Activated T-cell treated with anti-CD3 and anti-CD28 coated beads, Interleukin-2, amount 50 U/mL, for 1 hour (primary cell): ENCODE measurements around the gene TCL1A.

Experiments
- DNase-seq: peaks from one replicate; pipeline ENCODE4 v3.0.0-alpha.2; 2020

TCL1A gene

DNA sequence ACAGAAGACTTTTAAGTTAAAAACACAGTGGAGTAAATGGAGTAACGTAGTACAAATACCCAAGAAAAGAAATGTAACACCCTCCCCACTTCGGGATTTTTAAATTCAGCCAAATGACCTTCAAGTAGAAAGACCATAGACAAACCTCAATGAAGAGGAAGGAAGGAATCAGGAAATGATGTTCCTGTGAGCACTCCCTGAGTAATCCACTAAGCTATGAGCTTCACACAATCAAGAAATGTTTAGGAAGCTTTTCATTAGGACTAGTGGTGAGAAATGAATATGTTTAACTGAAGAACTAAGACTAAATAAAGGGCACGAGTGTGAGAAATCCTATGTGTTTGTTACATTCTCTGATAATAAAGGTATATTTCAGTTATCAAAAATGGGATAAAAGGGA, 10.1 kb downstream of the TCL1A start:
- no peak for DNase-seq

DNA sequence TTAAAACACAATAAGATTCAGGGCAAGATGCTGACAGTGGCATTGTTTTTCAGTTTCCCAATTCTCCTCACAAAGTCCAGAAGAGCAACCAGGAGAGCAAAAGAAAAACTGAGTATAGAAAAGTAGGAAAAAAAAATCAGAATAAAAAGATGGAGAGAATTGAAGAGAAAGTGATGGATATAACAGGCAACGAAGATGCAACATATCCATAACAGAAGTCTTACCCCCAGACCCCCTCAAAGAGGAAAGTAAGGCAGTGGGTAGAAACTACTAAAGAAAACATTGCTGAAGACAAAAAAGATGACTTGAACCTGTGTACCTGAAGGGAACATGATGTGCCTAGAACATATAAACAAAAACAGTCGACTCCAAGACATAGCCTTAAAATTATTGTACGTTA, 10.6 kb downstream of the TCL1A start:
- no peak for DNase-seq

DNA sequence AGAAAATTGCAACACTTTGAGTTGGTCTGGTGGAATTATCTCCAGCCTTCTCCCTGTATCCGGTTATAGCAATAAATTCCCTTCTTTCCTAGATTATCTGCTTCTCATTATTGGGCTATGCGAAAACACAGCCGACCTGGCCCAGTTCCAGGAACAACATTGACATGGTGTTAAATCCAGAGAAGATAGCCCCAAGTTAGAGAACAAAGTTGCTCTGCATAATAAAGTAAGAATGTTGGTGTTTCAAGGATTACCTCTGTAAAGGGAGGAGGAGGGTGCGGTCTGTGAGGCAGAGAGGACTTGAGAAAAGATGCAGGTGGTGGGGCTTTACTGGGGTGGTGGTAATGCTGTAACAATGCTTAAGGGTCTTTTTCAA, 12.1 kb downstream of the TCL1A start:
- DNase-seq: no peak

DNA sequence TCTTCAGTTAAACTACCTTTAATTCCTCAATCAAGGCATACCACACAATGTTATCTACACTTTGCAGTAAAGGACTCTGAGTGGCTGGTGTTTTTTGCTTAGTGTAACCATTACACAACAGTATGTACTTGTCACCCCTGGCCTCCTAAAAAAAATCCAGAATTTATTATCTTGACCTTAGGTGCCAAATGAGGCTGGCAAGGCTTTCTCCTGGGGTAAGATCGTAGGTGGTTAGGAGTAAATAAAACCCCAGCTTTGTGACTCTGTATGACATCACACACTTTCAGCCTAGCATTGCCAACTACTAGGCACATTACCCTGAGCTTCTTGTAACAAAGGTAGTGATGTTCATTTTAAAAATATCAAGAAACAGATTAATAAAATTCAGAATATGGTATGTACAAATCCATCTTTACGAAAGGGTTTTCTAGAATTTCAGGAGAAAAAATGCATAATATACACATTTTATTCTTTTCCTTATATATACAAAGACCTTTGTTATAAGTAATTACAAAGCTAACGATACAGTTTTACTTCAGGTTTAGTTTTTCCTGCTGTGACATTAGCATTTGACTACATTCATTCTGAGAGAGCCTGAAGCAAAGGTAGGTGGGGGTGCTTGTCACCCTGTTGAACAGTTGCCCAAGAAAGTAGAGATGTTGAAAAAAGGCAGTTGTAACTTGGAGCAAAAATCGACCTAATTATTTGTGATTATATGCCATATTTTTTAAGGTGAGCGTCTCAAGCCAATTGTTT, 13.5 kb downstream of the TCL1A start:
- DNase-seq: no peak

DNA sequence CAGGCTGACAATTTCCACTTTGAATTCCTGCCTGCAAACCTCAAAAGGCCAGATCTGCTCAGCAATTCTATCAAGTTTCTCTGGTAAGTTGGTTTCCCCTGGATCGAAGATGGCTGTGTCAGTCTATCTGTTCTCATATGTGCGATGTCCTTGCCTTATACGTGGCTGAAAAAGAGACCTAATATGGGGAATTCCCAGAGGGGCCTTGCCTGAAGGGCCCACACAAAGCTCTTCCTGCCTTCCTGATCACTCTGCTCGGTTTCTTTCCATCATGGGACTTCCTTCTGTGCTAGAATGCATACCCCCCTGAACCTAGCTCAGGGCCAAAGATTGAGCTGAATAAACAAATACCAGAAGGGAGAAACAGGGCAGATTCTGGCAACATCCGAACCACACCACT, 14.5 kb downstream of the TCL1A start:
- no peak for DNase-seq

DNA sequence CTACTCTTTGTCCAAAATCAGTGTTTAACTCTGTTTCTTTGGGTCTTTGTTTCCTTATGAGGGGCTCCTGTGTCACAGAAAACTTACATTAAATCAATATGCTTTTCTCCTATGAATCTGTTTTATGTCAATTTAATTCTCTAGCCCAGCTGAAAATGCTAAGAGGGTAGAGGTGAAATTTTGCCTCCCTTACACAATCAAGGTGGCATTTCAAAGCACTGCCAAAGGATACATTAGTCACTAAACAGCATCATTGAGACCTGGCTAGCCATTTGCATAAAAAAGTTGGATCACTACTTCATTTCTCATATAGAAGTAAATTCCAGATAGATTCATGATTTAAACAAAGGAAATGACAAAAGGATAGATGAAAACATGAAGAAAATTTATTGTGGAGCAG, 15.6 kb downstream of the TCL1A start:
- DNase-seq: no peak

DNA sequence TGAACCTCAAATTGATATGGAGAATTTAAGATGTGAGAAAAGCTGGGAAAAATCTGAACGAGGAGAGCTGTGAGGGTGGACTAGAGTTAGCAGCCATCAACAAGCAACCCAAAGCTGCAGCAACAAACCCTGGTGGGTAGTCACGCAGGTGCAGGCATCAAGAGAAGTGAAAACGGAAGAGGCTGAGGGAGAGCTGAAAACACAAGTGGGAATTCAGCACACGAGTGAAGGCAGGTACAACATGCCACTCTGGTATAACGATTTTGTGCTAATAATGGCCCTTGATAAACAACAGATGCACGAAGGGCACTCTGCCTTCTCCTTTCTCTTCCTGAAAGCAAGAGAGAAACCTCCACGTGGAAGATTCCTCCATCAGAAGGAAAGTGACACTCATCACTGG, 16.2 kb downstream of the TCL1A start:
- no peak for DNase-seq

DNA sequence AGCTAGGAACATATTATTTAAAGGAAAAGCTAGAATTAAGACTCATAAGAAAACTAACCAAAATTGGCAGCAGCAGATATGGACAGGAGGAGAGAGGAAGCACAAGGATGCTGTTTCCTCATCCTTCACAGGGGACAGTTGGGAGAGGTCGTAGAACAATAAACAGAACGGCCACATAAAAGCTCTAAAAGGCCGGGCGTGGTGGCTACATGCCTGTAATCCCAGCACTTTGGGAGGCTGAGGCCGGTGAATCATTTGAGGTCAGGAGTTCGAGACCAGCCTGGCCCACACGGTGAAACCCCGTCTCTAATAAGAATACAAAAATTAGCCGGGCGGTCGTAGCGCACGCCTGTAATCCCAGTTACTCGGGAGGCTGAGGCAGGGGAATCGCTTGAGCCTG, 17.2 kb downstream of the TCL1A start:
- no peak for DNase-seq

DNA sequence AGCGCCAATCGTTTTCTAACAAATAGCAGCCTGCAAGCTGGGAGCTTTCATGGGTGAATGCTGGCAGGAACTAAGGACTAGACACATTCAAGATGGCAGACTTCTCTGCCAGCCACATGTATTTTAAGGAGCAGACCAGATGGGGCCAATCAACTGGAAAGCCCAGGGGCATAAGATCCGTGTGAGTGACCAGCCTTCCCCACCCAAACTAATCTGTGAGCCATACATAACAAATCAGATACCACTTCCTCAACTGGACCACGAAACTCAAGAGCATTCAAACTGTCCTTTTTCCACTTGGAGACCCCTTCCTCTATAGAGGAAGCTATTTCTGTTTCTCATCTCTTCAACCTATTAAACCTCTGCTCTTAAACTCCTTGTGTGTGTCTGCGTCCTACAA, 18.0 kb downstream of the TCL1A start:
- no peak for DNase-seq

DNA sequence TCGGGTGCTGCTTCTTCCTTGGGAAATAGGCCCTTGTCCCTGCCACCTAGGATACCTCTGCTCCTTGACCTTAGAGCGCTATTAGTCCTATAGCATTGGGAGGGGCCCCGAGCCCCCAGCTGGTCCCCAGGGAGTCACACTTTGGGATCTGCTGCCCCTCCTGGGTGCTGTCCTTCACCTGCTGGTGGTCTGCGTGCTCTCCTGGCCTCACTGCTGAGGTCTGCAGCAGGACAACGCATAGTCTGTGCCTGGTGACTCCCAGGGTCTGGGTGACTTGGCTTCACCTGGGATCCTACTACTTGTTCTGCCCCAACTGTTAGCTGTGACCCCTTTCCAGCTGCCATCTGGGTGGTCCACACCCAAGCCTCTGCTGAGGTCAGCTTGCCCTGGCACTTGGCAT, 18.9 kb downstream of the TCL1A start:
- DNase-seq: no peak

DNA sequence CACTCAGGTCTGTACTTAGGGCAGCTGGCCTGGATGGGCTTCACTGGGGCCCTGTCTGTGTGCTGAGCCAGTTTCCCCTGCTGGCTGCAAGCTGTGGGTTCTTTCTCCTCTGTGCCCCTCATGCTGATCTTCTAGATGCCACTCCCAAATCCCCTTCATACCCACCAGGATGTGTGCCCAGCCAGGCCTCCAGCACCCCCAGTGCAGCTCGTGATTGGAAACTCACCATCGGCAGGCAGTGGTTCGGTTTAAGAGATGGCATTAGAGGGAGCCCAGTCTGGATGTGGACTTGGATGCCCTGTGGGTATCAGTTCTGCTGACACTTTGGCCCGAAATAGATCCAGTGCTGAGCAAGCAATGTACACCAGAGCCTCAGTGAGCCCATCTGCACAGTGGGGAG, 21.8 kb downstream of the TCL1A start:
- no peak for DNase-seq

DNA sequence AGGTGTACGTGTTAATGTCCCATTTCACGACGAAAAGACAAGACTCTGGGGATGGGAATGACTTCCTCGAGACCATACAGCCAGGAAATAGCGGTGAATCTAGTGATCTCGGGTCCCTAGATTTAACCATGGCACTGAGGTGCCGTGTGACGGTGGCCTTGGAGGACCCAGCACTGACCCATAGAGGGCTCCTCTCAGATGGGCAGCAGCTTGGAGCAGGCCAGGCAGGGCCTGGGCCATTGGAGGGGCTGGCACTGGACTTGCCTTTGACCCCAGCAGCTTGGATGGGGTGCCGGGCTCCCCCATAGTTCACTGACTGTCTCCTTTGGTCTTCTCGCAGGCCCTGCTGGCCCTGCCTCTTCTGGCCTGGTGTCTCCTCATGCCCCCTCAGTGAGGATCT, 22.3 kb downstream of the TCL1A start:
- DNase-seq: no peak

DNA sequence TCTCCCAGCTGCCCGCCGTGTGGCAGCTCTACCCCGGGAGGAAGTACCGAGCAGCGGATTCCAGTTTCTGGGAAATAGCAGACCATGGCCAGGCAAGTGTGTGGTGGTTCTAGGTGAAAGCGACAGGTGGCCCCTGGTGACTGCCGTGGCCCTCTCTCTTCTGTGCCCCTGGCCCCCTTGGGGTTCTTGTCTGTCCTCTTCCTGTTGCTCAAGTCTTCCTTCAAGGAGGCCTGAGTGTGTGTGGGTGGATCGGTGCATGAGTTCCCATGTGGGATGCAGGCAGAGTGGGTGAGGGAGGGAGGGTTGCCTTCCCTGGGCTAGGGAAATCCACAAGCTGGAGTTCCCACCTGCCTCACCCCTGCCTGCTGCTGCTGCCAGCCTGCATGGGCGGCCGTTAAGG, 23.1 kb downstream of the TCL1A start:
- no peak for DNase-seq

DNA sequence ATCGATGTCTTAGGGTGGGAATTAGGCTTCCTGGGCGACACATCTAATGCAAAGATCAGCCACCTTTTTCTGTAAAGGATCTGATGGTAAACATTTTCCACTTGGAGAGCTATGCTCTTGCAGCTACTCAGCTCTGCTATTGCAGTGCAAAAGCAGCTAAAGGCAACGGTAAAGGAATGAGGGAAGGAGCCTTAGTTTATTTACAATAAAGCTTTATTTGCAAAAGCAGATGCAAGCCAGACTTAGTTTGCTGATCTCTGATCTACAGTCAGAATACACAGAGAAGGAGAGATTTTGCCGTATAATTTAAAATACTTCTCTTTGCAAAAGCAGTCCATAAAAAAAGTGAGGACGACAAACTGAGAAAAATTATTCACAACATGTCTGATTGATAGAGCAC, 24.5 kb downstream of the TCL1A start:
- no peak for DNase-seq

DNA sequence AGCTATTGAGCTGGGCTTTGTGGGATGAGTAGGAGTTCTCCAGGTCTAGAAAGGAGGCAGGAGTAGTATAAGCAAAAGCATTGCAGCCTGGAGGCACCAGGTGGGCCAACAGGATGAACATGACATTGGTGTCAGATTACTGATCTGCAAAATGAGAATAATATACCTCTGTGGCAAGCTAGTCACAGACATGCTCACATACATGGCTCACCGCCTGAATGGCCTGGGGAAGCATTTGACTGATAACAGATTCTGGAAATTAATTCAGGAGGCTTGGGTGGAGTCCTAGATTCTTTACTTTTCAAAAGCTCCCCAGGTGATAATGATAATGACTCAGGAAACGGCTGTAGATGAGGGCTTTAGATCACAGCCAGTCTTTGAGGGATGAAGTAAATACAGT, 27.0 kb downstream of the TCL1A start:
- DNase-seq: no peak

DNA sequence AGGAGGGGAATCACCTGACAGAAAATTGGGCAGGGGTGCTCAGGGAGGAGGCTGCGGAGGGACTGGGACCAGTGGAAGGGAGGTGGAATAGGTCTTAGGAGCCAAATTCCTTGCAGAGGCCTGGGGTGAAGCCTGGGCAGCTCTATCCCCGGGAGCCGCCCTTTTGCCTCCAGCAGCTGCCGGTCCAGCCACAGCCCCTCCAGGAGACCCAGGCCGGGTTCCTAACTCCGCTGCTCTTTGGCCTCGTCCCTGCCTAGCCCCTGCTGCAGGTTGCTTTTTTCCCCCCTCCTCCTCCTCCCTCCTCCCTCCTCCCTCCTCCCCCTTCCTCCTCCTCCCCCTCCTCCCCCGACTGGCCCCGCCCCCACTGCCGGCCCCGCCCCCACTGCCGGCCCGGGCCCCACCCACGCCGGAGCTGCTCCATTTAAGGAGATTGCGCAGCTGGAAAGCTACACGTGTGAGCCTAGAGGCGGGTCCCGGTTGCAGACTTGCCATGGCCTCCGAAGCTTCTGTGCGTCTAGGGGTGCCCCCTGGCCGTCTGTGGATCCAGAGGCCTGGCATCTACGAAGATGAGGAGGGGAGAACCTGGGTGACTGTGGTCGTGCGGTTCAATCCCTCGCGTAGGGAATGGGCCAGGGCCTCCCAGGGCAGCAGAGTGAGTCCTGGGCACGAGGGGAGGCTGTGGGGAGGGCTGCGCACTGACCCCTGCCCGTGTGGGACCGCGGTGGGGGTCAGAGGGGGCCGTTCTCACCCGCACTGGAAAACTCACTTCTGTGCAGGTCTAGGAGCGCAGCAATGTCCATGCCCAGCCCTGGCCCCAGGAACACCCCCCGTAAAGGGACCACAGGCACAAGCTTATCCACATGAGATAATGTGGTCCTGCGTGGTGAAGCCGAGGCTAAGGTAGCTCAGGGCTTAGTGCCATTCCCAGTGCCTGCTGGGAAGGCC, 27.7 kb downstream of the TCL1A start, which contains the start of gene TCL1B:
Gene TCL1B (plus strand): TSS at position 449 of the 945 bp plus-strand sequence. CDS start 42 bp downstream, at position 491.
- DNase-seq: no peak

DNA sequence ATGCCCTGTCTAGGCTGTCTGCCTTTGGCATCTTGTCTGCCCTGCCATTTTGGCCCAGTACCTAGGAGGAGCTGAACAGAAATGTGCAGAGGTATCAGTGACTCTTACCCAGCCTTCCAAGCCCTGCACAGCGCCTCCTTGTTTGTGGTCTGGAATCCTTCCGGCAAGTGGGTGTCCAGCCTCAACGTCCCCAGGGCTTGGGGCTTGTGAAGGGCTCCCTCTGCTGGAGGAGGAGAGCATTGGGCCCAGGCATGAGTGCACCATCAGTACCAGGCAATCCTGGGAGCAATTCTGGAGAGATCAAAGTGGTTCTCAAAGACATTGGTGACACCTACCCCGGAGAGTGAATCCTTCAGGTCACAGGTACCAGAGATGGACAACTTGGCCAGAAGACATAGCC, 30.1 kb downstream of the TCL1A start:
- no peak for DNase-seq

DNA sequence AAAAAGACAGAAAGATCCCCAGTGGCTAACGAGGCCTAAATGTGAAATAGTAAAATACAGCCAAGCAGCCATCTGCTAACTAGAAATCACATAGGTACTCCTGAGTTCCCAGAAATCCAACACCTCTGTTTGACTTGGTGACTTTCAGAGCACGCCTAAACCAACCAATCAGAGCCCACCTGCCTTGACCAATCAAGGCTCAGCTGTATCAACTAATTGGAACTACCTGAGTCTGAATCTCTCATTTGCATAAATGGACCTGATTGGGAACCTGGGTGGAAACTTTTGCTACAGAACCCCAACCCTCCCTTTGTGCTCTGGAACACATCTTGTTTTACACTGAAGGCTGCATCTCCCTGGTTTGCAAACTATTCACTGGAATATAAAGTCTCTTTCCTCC, 32.8 kb downstream of the TCL1A start:
- no peak for DNase-seq

DNA sequence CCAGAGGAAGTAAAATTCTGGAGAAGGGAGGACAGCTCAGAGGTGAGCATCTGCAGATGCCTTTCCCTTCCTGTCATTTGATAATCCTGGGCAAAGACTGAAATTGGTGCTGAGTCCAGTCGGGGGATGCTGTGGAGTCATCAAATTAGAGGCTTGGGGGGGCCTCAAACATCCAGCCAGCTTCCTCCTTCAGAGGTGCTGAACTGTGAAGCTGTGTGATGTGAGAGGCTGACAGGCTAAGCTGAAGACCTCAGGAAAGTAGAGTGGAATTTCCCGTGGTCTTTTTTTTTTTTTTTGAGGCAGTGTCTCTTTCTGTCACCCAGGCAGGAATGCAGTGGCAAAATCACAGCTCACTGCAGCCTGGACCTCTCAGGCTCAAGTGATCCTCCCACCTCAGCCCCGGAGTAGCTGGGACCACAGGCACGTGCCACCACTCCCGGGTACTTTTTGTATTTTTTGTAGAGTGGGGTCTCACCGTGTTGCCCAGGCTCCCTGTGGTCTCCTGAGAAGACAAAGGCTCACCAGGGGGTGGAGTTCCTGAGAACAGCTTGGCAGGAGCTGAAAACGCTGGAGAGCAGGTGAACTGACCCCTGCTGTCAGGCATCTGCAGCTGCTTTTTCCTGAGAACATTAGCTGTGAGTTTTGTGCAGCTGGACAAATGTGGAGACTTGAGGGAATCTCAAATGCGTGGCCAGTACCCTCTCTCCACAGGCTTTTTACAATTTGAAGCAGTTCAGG, 33.8 kb downstream of the TCL1A start:
- DNase-seq: no peak

DNA sequence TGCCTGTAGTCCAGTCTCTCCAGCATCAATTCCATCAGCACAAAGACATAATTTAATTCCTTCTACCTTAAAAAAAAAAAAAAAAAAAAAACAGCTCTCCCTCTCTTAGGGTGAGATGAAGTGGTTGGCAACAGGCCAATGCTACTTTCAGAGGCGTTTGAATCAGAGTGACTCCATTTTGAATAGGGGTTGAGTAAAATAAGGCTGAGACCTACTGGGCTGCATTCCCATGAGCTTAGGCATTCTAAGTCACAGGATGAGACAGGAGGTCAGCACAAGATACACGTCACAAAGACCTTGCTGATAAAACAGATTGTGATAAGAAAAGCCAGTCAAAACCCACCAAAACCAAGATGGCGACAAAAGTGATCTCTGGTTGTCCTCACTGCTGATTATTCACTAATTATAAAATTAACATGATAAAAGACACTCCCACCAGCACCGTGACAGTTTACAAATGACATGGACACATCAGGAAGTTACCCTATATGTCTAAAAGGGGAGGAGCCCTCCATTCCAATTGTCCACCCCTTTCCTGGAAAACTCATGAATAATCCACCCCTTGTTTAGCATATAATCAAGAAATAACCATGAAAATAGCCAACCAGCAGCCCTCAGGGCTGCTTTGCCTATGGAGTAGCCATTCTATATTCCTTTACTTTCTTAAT, 34.6 kb downstream of the TCL1A start:
- no peak for DNase-seq

DNA sequence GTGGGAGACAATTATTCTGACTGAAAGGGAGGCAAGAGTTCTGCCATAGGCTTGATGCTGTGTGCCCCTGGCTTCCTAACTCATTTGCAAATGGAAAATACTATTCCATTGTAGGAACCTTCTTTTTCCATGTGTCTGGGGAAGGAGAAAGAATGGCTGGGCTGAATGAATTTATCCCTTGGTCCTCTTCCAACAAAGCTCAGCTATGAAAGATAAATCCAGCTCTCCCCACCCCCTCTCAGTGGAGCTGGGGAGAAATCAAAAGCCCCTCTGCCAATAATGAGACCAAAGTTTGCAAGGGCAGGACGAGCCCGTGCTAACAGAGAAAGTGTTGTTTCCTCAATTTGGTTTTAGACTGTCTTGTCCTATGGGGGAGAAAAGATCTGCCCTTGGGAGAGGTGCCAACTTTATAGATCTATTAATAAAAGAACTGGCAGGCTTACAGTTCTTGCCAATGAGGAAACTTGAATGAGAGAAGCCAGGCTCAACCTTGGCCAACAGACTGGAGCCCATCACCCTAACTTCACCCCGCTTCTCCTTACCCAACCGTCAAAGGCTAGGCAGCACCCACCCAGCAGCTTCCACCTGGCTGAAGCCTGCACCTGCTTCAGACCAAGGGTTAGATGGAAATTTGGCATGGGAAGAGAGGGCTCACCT, 36.6 kb downstream of the TCL1A start:
- no peak for DNase-seq

DNA sequence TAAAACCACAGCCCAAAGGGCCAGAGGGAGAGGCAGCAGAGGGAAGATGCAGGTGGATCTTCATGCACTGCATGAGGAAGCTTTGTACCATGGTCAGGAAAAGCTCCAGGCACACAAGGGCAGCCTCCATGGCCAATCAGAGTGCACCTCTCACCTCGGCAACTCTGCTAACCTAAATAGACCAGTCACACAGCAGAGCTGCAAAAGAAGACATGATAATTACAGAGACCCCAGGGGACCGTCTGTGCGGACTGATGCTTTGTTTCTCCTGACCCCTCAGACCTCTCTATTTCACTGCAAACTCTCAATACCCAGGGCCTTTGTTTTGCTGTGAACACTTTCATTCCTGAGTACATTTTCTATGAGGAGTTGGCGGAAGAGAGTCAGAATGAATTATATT, 38.4 kb downstream of the TCL1A start:
- DNase-seq: no peak
